ENCODE results near the gene OTOP3.
"Not testable (repeated sequence)": the region's sequence is repeated elsewhere in the genome, so short reads cannot be mapped to it uniquely, and the experiment has no call there.

OTOP3 gene

DNA sequence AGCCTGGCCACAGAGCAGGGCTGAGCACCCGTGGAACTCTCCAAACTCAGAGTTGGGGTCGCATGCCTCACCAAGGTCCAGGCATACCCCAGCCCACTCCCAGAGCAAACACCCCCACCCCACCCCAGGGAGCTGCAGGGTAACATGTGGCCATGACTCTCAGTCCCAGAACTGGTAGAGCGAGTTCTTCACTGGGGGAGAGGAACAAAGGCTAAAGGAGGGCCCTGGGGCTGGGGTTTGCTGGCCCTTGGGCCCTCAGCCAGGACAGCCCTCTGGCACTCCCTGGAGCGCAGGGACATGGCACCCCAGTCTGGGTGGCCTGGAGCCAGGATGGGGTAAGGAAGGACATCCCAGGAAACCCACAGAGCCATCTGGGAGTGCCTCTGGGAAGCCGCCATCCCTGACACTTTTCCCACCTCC is 32.7 kb downstream of the OTOP3 start:
- no peak overlapping the region for H3K27ac ChIP-seq (ENCODE audit: low read length)
- no peak overlapping the region for H2AFZ ChIP-seq (ENCODE audit: low read depth, low read length)
- no peak overlapping the region for H3K4me2 ChIP-seq (ENCODE audit: low read length)
- no peak for TF ChIP-seq EZH2phosphoT487 (IDR thresholded peaks at IDR 0.05; ENCODE audit: low read depth)
- TF ChIP-seq, protein P1, sequence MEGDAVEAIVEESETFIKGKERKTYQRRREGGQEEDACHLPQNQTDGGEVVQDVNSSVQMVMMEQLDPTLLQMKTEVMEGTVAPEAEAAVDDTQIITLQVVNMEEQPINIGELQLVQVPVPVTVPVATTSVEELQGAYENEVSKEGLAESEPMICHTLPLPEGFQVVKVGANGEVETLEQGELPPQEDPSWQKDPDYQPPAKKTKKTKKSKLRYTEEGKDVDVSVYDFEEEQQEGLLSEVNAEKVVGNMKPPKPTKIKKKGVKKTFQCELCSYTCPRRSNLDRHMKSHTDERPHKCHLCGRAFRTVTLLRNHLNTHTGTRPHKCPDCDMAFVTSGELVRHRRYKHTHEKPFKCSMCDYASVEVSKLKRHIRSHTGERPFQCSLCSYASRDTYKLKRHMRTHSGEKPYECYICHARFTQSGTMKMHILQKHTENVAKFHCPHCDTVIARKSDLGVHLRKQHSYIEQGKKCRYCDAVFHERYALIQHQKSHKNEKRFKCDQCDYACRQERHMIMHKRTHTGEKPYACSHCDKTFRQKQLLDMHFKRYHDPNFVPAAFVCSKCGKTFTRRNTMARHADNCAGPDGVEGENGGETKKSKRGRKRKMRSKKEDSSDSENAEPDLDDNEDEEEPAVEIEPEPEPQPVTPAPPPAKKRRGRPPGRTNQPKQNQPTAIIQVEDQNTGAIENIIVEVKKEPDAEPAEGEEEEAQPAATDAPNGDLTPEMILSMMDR (IDR thresholded peaks at IDR 0.05; ENCODE audit: low read depth, low read length) = no peak
- H3K36me3 ChIP-seq (replicated peaks; ENCODE audit: low read depth, low read length) = no peaks in the 10 kb centered on the region
- no peak overlapping the region for H3K9ac ChIP-seq (ENCODE audit: low read length)
- H3K79me2 ChIP-seq (ENCODE audit: low read length) = no peaks in the 10 kb centered on the region
- peaks cover 4% of the 10 kb centered on the region; the same call in 1 of the 2 replicates for H3K4me1 ChIP-seq (ENCODE audit: low read length)
- no peak overlapping the region for H3K4me3 ChIP-seq (ENCODE audit: low read length)
- no peaks in the 10 kb centered on the region for H3K9me3 ChIP-seq (ENCODE audit: insufficient read depth, low read length)
- peaks cover 9% of the 10 kb centered on the region for H3K27me3 ChIP-seq (ENCODE audit: low read depth, low read length)
- H4K20me1 ChIP-seq (ENCODE audit: insufficient read depth, low read length) = no peaks in the 10 kb centered on the region

- H3K27ac ChIP-seq (ENCODE audit: low read length) = not testable (repeated sequence)
Measured at GRCh38 chr17:74969501-74969900, 33.8 kb downstream of the OTOP3 start.

GRCh38 chr17:74970395-74970794 is 34.7 kb downstream of the OTOP3 start:
- Histone ChIP-seq H4K20me1 (ENCODE audit: insufficient read depth, low read length) (no peaks in the 10 kb centered on the region), H3K4me1 (ENCODE audit: low read length) (peaks cover 4% of the 10 kb centered on the region; the same call in 1 of the 2 replicates), H3K9me3 (ENCODE audit: insufficient read depth, low read length) (no peaks in the 10 kb centered on the region), H3K4me3 (ENCODE audit: low read length) (no peak overlapping the region), H3K36me3 (replicated peaks; ENCODE audit: low read depth, low read length) (no peaks in the 10 kb centered on the region), H2AFZ (ENCODE audit: low read depth, low read length) (no peak overlapping the region), H3K4me2 (ENCODE audit: low read length) (no peak overlapping the region), H3K27ac (ENCODE audit: low read length) (no peak overlapping the region), H3K27me3 (ENCODE audit: low read depth, low read length) (peaks cover 21% of the 10 kb centered on the region), H3K79me2 (ENCODE audit: low read length) (no peaks in the 10 kb centered on the region), H3K9ac (ENCODE audit: low read length) (no peak overlapping the region)
- TF ChIP-seq, protein P1 (IDR thresholded peaks at IDR 0.05; ENCODE audit: low read depth, low read length) = no peak
- TF ChIP-seq EZH2phosphoT487 (IDR thresholded peaks at IDR 0.05; ENCODE audit: low read depth) = no peak

More at GRCh38 chr17:74969501-74969900, 33.8 kb downstream of the OTOP3 start:
- not testable (repeated sequence) for H4K20me1 ChIP-seq (ENCODE audit: insufficient read depth, low read length); H3K9me3 ChIP-seq (ENCODE audit: insufficient read depth, low read length); H3K4me1 ChIP-seq (ENCODE audit: low read length); H3K4me2 ChIP-seq (ENCODE audit: low read length); H3K9ac ChIP-seq (ENCODE audit: low read length); H3K36me3 ChIP-seq (replicated peaks; ENCODE audit: low read depth, low read length); H2AFZ ChIP-seq (ENCODE audit: low read depth, low read length); H3K4me3 ChIP-seq (ENCODE audit: low read length); H3K79me2 ChIP-seq (ENCODE audit: low read length)
- peaks cover 14% of the 10 kb centered on the region for H3K27me3 ChIP-seq (ENCODE audit: low read depth, low read length)

- no peaks in the 10 kb centered on the region for H3K36me3 ChIP-seq (replicated peaks; ENCODE audit: low read depth, low read length)
- H3K9ac ChIP-seq (ENCODE audit: low read length) = no peak overlapping the region
- no peak overlapping the region for H3K27ac ChIP-seq (ENCODE audit: low read length)
- H3K4me1 ChIP-seq (ENCODE audit: low read length) = peaks cover 4% of the 10 kb centered on the region; the same call in 1 of the 2 replicates
- H3K79me2 ChIP-seq (ENCODE audit: low read length) = no peaks in the 10 kb centered on the region
- H4K20me1 ChIP-seq (ENCODE audit: insufficient read depth, low read length) = no peaks in the 10 kb centered on the region
- H3K27me3 ChIP-seq (ENCODE audit: low read depth, low read length) = peaks cover 24% of the 10 kb centered on the region
- no peaks in the 10 kb centered on the region for H3K9me3 ChIP-seq (ENCODE audit: insufficient read depth, low read length)
- no peak overlapping the region for H3K4me2 ChIP-seq (ENCODE audit: low read length)
- H3K4me3 ChIP-seq (ENCODE audit: low read length) = no peak overlapping the region
- H2AFZ ChIP-seq (ENCODE audit: low read depth, low read length) = no peak overlapping the region
- no peak for TF ChIP-seq EZH2phosphoT487 (IDR thresholded peaks at IDR 0.05; ENCODE audit: low read depth)
- TF ChIP-seq, protein P1 (IDR thresholded peaks at IDR 0.05; ENCODE audit: low read depth, low read length) = no peak
Measured at GRCh38 chr17:74971069-74971841, 35.6 kb downstream of the OTOP3 start.

Measured in OCI-LY3 (cell line).